Measurements from ENCODE around the gene PCP4.

PCP4 gene

GRCh38 chr21:39924577-39925308 lies 57.5 kb downstream of the PCP4 start:
- H3K27ac ChIP-seq (ENCODE audit: poor library complexity, severe bottlenecking), result no peak overlapping the region
- H3K27me3 ChIP-seq (ENCODE audit: insufficient read depth, poor library complexity, severe bottlenecking), result no peaks in the 10 kb centered on the region
- H3K36me3 ChIP-seq (ENCODE audit: low read depth), result no peaks in the 10 kb centered on the region
- H3K4me3 ChIP-seq (ENCODE audit: severe bottlenecking), result no peak overlapping the region
- H3K4me1 ChIP-seq (ENCODE audit: insufficient read depth, poor library complexity, severe bottlenecking), result no peaks in the 10 kb centered on the region
- no peaks in the 10 kb centered on the region for H3K9me3 ChIP-seq (ENCODE audit: severe bottlenecking)
- TF ChIP-seq CTCF (IDR thresholded peaks at IDR 0.05; ENCODE audit: poor library complexity, severe bottlenecking), result no peak
- ATAC-seq (ENCODE audit: low read depth), result no peak
- no peak for DNase-seq (ENCODE audit: low spot score)

- no peak for TF ChIP-seq CTCF (IDR thresholded peaks at IDR 0.05; ENCODE audit: poor library complexity, severe bottlenecking)
- ATAC-seq (ENCODE audit: low read depth), result no peak
- H3K27me3 ChIP-seq (ENCODE audit: insufficient read depth, poor library complexity, severe bottlenecking), result no peaks in the 10 kb centered on the region
Measured at GRCh38 chr21:39927304-39927886, 60.2 kb downstream of the PCP4 start.

GRCh38 chr21:39932335-39932734 lies 65.1 kb downstream of the PCP4 start:
- TF ChIP-seq CTCF (IDR thresholded peaks at IDR 0.05; ENCODE audit: poor library complexity, severe bottlenecking), result no peak
- no peak for DNase-seq (ENCODE audit: low spot score)
- no peaks in the 10 kb centered on the region for H3K27me3 ChIP-seq (ENCODE audit: insufficient read depth, poor library complexity, severe bottlenecking)
- H3K9me3 ChIP-seq (ENCODE audit: severe bottlenecking), result no peaks in the 10 kb centered on the region
- no peaks in the 10 kb centered on the region for H3K4me1 ChIP-seq (ENCODE audit: insufficient read depth, poor library complexity, severe bottlenecking)
- no peak overlapping the region for H3K27ac ChIP-seq (ENCODE audit: poor library complexity, severe bottlenecking)
- no peak overlapping the region for H3K4me3 ChIP-seq (ENCODE audit: severe bottlenecking)
- ATAC-seq (ENCODE audit: low read depth), result no peak
- H3K36me3 ChIP-seq (ENCODE audit: low read depth), result no peaks in the 10 kb centered on the region

More at GRCh38 chr21:39927304-39927886, 60.2 kb downstream of the PCP4 start:
- Histone ChIP-seq H3K4me1 (ENCODE audit: insufficient read depth, poor library complexity, severe bottlenecking) (no peaks in the 10 kb centered on the region), H3K27ac (ENCODE audit: poor library complexity, severe bottlenecking) (no peak overlapping the region), H3K9me3 (ENCODE audit: severe bottlenecking) (no peaks in the 10 kb centered on the region), H3K4me3 (ENCODE audit: severe bottlenecking) (no peak overlapping the region), H3K36me3 (ENCODE audit: low read depth) (no peaks in the 10 kb centered on the region)
- DNase-seq (ENCODE audit: low spot score), result no peak

- TF ChIP-seq CTCF (IDR thresholded peaks at IDR 0.05; ENCODE audit: poor library complexity, severe bottlenecking), result no peak
- H3K36me3 ChIP-seq (ENCODE audit: low read depth), result no peaks in the 10 kb centered on the region
- ATAC-seq (ENCODE audit: low read depth) (no peak), DNase-seq (ENCODE audit: low spot score) (no peak)
- H3K27ac ChIP-seq (ENCODE audit: poor library complexity, severe bottlenecking), result no peak overlapping the region
- H3K9me3 ChIP-seq (ENCODE audit: severe bottlenecking), result no peaks in the 10 kb centered on the region
- H3K4me3 ChIP-seq (ENCODE audit: severe bottlenecking), result no peak overlapping the region
- H3K4me1 ChIP-seq (ENCODE audit: insufficient read depth, poor library complexity, severe bottlenecking), result no peaks in the 10 kb centered on the region
- no peaks in the 10 kb centered on the region for H3K27me3 ChIP-seq (ENCODE audit: insufficient read depth, poor library complexity, severe bottlenecking)
Measured at GRCh38 chr21:39934895-39935294, 67.7 kb downstream of the PCP4 start.

GRCh38 chr21:39935716-39936115 lies 68.5 kb downstream of the PCP4 start:
- Histone ChIP-seq H3K4me1 (ENCODE audit: insufficient read depth, poor library complexity, severe bottlenecking) (no peaks in the 10 kb centered on the region), H3K27ac (ENCODE audit: poor library complexity, severe bottlenecking) (no peak overlapping the region), H3K36me3 (ENCODE audit: low read depth) (no peaks in the 10 kb centered on the region), H3K4me3 (ENCODE audit: severe bottlenecking) (no peak overlapping the region), H3K27me3 (ENCODE audit: insufficient read depth, poor library complexity, severe bottlenecking) (no peaks in the 10 kb centered on the region), H3K9me3 (ENCODE audit: severe bottlenecking) (no peaks in the 10 kb centered on the region)
- DNase-seq (ENCODE audit: low spot score), result no peak
- TF ChIP-seq CTCF (IDR thresholded peaks at IDR 0.05; ENCODE audit: poor library complexity, severe bottlenecking), result no peak
- ATAC-seq (ENCODE audit: low read depth), result no peak

Measured in RWPE2 (cell line).